HUDEP-2 (cell line): ENCODE results near the gene PTAFR.

Source experiments
- DNase-seq, 76 experiments: peaks; one replicate each; lab custom pipeline; 2025; ENCODE audit not compliant: unreplicated experiment in 76 of 76; lab: John Stamatoyannopoulos, UW

PTAFR gene

DNA sequence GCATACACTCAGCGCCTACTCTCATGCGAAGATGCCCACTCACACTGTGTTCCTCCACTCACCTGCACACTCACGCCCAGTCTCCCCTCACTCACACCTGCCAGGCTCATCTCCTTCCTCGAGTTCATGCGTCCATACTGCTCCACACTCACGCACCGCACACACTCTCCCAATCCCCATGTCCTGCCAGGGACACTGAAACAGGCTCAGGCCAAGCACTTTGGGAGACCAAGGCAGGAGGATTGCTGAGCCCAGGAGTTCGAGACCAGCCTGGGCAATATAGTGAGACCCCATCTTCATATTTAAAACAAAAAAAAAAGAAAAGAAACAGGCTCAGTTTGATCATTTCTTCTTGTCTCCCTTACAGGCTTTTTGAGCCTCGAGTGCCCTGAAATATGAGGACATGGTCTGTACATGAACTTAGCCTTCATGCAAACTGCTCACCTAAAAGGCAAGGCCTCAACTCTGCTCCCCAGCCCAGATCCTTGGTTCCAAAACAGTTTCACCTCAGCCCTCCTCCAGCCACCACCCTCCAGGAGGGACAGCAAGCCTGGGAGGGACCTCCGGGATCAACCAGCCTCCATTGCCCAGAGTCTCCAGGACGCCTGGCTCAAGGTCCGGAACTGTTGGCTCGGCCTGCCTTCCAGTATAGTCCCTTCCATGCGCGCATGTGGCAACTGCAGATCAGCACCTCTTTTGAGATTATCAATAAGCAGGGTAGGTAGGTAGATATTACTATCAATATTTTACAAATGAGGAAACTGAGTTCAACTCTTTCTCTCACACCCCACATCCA is 2.4 kb upstream of the PTAFR start:
- DNase-seq: no peak

DNA sequence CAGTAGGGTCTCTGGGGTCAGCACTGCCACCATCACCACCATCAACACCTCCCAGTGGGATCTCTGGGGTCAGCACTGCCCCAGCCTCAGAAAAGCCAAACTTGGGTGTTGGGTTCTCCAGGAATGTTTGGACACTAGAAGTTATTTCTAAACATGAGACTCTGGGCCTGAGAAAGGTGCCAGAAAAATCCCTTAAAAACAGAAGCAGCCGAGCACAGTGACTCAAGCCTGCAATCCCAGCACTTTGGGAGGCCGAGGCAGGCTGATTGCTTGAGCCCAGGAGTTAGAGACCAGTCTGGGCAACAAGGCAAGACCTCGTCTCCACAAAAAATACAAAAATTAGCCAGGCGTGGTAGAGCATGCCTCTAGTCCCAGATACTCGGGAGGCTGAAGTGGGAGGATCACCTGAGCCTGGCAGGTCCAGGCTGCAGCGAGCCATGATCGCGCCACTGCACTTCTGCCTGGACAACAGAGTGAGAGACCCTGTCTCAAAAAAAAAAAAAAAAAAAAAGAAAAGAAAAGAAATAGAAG is 470 bp downstream of the PTAFR start:
- no peak for DNase-seq

DNA sequence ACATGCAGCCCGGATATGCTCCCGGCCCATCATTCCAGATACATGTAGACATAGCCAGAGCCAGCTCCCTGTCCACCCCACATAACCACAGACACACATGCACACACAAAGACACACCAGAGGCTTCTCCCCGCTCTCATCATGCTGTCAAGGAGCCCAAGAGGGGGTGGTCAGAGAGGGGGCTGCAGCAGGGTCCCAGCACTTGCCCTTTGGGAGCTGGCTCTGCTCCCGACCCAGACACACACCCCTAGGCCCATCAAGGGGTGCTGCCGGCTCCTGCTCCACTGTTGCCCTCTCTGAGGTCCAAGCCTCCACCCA is 2.6 kb downstream of the PTAFR start:
- DNase-seq: no peak

DNA sequence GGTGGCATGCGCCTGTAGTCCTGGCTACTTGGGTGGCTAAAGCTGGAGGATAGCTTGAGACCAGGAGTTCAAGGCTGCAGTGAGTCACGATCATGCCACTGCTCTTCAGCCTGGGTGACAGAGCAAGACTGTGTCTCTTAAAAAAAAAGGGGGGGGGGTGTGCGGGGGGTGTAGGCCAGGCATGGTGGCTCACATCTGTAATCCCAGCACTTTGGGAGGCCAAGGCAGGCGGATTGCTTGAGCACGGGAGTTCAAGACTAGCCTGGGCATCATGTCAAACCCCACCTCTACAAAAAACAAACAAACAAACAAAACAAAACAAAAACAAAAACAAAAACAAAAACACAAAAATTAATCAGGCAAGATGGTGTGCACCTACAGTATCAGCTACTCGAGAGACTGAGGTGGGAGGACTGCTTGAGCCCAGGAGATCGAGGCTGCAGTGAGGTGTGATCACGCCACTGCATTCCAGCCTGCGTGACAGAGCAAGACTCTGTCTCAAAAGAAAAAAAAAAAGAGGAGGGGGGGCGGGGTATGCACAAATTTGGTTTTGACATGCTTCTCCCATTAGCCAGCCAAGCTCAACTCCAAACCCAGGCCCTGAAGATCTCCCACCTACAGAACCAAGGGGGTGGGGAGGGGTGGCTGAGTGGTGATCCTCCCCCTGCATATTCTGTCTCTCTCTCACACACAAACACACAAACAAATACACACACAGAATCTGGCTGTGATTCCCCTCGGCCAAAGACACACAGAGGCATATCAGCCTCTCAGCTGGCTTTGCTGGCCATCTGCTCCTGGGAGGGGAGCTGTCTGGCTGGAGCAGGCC is 3.1 kb downstream of the PTAFR start:
- DNase-seq: peak in 13 of 76 experiments; percentile 11 to 63 (median 35)

DNA sequence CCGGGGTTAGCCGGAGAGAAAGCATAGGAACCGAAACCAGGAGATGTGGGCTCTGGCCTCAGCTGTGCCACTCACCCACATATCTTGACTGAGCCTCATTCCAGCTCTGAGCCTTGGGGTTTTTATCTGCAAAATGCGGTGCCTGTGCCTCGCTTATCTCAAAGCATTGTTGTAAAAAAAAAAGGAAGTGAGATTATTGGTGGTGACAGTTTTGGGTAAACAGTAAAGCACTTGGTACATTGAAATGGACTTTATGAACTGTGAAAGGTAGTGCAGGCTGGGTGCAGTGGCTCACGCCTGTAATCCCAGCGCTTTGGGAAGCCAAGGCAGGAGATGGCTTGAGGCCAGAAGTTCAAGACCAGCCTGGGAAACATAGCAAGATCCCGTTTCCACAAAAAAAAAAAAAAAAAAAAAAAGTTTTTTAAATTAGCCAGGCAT is 3.8 kb downstream of the PTAFR start:
- peak in 74 of 76 experiments; percentile 9 to 89 (median 66) for DNase-seq

DNA sequence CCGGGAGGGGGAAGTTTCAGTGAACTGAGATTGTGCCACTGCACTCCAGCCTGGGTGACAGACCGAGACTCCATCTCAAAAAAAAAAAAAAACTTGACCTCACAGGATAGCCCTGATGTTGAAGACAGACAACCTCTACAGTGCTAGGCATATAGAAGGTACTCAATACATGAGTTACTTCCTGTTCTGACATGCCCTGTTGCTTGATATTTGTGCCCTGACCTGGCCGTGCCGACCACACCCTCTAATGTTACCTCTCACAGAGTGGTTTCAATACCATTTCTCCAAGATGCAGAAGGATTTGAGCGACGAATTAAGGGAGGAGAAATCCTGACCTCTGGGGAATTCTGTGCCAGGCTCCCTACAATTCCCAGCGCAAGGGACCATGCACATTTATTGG is 5.2 kb downstream of the PTAFR start:
- DNase-seq: no peak

DNA sequence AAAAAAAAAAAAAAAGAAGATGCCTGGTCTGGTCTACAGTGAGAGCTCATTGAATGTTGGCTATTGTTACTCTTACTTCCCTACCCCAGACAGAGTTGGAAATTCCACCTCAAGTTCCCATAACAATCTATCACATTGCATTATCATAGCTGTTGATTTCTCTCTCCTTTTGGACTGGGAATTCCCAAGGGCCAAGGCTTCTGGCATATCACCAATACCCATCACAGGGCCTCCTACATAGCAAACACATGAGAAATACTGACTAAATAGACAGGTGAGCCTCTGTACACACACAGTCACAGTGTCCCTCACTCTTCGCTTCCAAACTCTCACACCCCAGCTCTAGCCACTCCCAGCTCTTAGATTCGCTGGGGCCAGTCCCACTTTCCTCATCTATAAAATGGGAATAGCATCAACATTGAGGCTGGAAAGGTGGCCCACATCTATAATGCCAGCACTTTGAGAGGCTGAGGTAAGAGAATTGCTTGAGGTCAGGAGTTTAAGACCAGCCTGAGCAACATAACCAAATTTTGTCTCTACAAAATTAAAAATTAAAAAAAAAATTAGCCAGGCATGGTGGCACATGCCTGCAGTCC is 6.4 kb downstream of the PTAFR start:
- DNase-seq: no peak

DNA sequence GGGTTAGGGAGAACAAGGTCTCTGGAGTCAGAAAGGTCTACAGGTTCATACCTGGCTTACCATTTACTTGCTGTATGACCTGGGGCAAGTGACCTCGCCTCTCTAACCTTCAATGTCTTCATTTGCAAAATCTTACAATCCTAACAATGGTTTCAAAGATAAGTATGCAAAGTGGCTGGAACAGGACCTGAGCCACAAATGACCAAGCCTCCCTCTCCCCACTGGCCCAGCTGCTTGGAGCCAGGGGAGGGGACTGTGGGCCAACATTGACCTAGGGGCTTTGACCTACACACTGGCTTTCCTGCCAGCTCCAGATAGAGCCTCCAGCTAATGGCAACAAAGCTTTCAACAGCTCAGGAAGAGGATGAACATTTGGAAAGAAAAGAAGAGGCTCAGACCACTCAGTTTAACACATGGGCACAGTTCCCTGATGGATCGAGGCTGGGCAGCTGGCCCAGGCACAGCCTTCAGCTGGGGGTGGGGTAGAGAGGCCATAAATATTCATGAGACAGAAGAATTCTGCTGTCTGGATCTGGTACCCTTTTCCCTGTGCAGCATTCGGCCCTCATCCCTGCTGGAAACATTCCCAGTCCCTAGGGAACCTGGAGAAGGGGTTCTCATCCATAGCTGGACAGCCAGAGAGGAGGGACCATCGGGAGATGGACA is 12.9 kb downstream of the PTAFR start:
- DNase-seq: no peak

DNA sequence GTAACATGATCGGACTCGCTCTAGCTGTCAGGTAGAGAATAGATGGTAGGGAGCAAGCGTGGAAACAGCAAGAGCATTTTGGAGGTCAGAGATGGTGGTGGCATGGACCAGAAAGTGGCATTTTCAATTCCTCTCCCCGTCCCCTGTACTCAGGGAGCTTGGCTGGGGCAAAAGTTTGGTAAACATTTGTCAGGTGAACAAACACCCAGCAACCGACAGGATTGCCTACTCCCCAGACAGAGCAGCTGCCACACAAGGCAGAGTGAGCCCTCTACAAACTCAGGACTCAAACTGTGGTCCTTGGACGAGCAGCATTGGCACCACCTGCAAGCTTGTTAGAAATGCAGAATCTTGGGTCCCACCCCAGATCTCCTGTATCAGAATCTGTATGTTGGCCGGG is 14.3 kb downstream of the PTAFR start:
- no peak for DNase-seq

DNA sequence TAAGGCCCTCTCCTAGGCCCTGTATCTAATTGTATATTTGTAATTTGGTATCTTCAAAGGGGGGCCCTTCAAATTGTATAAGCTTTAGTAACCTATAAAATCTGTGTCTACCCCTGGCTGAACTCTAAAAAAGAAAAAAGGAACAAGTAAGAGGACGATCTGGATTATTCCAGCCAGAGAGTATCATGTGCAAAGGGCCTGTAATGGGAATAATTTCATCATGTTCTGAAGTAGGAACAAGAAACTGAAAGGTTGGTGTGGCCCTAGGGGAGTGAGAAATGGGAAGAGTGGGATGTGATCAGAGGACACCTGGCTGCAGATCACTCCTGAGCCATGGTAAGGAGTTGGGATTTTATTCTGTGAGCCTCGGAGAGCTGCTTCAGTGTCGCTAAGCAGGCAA is 14.7 kb downstream of the PTAFR start:
- DNase-seq: no peak

DNA sequence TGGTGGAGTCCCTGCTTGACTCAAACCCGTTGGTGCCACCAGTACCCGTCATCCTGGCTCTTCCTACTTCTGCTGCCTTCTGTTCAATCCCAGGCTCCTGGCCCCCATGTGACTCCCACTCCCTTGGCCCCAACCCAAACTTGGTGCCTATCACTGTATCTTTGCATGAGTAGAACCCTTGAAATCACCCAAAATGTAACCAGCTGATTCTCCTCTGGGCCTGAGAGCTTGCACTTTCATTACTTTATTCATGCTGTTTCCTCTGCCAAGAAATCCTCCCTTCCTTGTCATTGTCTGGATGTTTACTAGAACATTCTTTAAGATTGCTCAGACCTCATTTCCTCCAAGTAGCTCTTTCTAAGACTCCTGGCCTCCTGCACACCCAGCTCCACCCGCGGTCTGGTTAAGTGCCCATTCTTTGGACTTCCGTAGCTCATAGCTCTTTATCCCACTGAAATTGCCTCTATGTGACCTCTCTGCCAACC is 15.7 kb downstream of the PTAFR start:
- no peak for DNase-seq

DNA sequence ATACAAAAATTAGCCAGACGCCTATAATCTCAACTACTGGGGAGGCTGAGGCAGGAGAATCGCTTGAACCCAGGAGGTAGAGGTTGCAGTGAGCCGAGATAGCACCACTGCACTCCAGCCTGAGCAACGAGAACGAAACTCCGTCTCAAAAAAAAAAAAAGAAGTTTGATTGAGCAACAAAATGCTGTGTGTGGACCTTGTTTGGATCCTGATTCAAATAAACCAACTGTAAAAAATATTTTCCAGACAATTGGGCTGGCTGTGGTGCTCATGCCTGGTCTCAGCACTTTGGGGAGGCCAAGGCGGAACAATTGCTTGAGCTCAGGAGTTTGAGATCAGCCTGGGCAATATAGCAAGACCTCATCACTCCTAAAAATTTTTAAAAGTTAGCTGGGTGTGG is 16.8 kb downstream of the PTAFR start:
- DNase-seq: no peak

DNA sequence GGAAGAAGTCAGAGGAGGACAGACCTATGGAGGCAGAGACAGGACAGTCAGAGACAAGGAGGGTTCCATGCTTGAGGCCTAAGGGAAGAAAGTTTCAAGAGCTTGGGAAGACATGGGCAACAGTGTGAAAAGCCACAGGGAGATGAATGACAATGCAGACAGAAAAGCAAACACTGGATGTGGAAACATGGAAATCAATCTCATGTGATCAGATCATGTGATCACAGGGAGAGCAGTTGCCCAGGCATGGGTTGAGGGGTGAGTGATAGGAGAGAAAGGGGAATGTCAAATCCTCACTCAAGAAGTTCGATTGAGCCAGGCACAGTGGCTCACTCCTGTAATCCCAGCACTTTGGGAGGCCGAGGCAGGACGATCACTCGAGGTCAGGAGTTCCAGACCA is 17.2 kb downstream of the PTAFR start:
- no peak for DNase-seq

DNA sequence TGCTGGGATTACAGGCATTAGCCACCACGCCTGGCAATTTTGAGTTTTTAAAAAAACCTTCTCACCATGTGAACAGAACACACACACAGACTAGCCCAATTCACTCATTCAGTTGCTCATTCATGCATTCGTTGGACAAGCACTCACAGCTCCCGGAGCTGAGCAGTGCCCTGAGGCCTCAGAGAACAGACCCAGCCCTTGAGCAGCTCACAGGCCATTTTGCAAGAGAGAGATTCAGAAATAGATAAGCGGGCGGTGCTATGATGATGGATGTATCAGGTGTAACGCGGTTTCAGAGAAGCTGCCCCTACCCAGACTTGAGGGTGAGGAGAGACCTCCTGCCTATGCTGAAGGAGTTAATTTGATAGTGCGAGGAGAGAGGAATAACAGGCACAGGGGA is 18.6 kb downstream of the PTAFR start:
- no peak for DNase-seq

DNA sequence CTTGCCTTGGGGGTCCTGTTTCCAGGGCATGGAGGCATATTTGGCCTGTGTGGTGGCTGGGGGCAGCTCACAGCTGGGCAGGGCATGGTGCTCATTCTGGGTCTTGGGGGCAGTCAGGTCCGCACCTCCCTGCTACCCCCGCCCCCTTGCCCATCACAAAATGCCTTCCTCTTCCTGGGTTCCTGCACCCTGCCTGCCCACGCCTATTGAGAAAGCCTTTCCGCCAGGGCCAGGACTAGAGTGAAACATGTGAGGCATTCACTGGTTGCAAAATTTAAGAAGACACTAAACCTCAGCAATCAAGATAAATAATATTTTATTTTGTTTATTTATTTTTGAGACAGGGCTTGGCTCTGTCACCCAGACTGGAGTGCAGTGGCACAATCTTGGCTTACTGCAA is 19.7 kb downstream of the PTAFR start:
- no peak for DNase-seq

DNA sequence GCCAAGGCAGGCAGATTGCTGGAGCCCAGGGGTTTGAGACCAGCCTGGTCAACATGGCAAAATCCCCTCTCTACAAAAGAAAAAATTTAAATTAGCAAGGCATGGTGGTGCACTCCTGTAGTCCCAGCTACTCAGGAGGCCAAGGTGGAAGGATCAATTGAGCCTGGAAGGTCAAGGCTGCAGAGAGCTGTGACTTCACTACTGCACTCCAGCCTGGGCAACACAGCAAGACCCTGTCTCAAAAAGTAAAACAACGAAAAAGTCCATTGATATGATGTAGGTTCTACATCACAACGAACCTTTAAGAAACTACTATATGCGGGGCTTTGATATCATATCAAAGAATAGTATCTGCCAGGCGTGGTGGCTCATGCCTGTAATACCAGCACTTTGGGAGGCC is 20.9 kb downstream of the PTAFR start:
- no peak for DNase-seq

DNA sequence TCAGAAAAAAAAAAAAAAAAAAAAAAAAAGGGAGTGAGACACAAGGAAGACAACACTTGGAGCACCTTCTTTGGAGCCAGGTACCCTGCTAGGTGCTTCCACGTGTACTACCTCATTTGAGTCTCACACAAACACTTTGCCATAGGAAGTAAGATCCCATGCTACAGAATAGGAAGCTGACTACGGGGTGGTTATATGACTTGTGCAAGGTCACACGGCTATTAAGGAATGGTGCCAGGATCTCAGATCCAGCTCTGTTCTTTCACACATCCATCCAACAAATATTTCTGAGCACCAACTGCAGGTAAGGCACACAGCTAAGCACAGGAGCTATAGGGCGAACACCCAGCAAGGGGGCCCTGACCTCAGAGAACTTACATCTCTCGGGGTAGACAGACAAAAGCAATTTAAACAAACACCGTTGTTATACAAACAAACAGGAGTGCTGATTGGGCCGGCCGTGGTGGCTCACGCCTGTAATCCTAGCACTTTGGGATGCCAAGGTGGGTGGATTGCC is 22.4 kb downstream of the PTAFR start:
- no peak for DNase-seq

DNA sequence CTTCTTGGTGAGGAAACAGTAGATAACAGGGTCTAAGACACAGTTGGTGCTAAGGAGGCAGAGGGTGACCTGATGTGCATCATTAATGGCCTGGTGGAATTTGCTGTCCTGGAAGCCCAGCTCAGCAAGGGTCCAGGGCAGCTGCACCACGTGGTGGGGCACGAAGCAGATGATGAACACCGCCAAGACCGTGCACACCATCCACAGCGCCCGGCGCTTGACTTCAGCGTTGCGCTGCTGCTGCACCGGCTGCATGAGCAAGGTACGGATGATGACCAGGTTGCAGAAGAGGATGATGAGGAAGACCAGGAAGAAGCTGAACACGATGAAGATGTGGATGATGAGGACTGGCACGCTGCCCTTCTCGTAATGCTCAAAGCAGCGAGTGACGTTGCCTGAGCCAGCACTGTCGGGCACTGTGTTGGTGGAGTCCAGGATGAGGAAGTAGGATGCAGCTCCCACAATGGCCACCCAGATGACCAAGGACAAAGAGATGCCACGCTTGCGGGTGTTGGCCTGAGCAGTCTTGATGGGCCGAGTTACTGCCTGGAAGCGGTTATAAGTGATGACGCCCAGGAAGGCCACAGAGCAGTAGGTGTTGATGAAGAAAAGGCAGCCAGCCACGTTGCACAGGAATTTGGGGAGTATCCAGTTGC is 26.2 kb downstream of the PTAFR start:
- DNase-seq: no peak

DNA sequence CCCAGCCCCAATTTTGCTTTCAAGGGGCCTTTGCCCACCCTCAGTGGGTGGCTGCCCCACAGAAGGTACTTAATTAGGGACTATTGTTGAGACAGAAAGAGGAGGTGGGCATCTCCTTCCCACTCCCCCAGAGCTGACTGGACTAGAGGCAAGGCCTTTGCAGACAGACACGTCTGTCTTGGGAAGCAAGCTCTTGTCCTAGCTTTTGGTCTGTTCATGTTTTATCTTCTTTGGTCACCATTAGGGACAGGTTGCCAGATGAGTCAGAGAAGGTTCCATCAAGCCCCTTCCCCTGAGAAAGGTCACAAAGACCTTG is 27.7 kb downstream of the PTAFR start:
- DNase-seq: no peak
